ENCODE data around the gene SPINK5.

- TF ChIP-seq CTCF (IDR thresholded peaks at IDR 0.05) (no peak), POLR2A (IDR thresholded peaks at IDR 0.05) (no peak)
These were observed 108.6 kb downstream of the SPINK5 start for GRCh38 chr5:148172377-148172776.
